ENCODE measurements around the gene CCDC102A. TPM values are rescaled to one million over a fixed set of nuclear protein-coding genes. Genes with fewer than 3 reads are reported as not detected.

Gene CCDC102A
- total and polyA plus RNA-seq, 2 of the 13 experiments (the other 11 are each of a cell fraction or from before 2014, with no cell fraction given), result 2.1 to 2.8 TPM

GRCh38 chr16:57576429-57576870 is 40.1 kb upstream of the CCDC102A start (continued):
- no peak for TF ChIP-seq ZBTB46 (CRISPR knock-in tag; IDR thresholded peaks at IDR 0.05; ENCODE audit: borderline replicate concordance)
- TF ChIP-seq MXD1 (CRISPR knock-in tag; IDR thresholded peaks at IDR 0.05), result 0 out of 2 replicates have a peak, but pooled peaks have one; percentile 28
- no peak for TF ChIP-seq ZNF574 (CRISPR knock-in tag; IDR thresholded peaks at IDR 0.05)
- no peak for TF ChIP-seq ZNF710 (CRISPR knock-in tag; IDR thresholded peaks at IDR 0.05; ENCODE audit: borderline replicate concordance)
- TF ChIP-seq XRCC5 (optimal IDR thresholded peaks at IDR 0.05; ENCODE audit: low read length), result peak; percentile 88
- TF ChIP-seq SMAD1 (CRISPR knock-in tag; IDR thresholded peaks at IDR 0.05; ENCODE audit: borderline replicate concordance, low read depth), result no peak
- TF ChIP-seq ZNF235 (CRISPR knock-in tag; IDR thresholded peaks at IDR 0.05; ENCODE audit: borderline replicate concordance), result 0 out of 2 replicates have a peak, but pooled peaks have one; percentile 31
- peak; percentile 40; the same call in 1 of the 2 replicates for TF ChIP-seq NFKB2 (CRISPR knock-in tag; IDR thresholded peaks at IDR 0.05; ENCODE audit: borderline replicate concordance)
- TF ChIP-seq BCL6 (CRISPR knock-in tag; IDR thresholded peaks at IDR 0.05), result 0 out of 2 replicates have a peak, but pooled peaks have one; percentile 7
- 0 out of 2 replicates have a peak, but pooled peaks have one; percentile 33 for TF ChIP-seq ZBTB33 (CRISPR knock-in tag; IDR thresholded peaks at IDR 0.05)
- TF ChIP-seq TOPORS (CRISPR knock-in tag; IDR thresholded peaks at IDR 0.05), result no peak
- TF ChIP-seq ZNF33B (CRISPR knock-in tag; IDR thresholded peaks at IDR 0.05), result no peak
- no peak for TF ChIP-seq PITX1 (CRISPR knock-in tag; IDR thresholded peaks at IDR 0.05)
- peak; percentile 10; the same call in 1 of the 2 replicates for TF ChIP-seq BHLHE40 (IDR thresholded peaks at IDR 0.05; ENCODE audit: low read length)
- TF ChIP-seq ZNF709 (CRISPR knock-in tag; IDR thresholded peaks at IDR 0.05), result no peak
- 0 out of 2 replicates have a peak, but pooled peaks have one; percentile 12 for TF ChIP-seq ATF2 (CRISPR knock-in tag; IDR thresholded peaks at IDR 0.05)
- TF ChIP-seq ZNF614 (CRISPR knock-in tag; IDR thresholded peaks at IDR 0.05; ENCODE audit: borderline replicate concordance), result 0 out of 2 replicates have a peak, but pooled peaks have one; percentile 21
- TF ChIP-seq ZBTB38 (CRISPR knock-in tag; IDR thresholded peaks at IDR 0.05), result 0 out of 2 replicates have a peak, but pooled peaks have one; percentile 43
- no peak for TF ChIP-seq ZFP62 (CRISPR knock-in tag; IDR thresholded peaks at IDR 0.05)

Data from HepG2 (cell line).